Upper lobe of left lung (tissue), 6 donors: ENCODE measurements around the gene ANKZF1. TPM values are rescaled to one million over a fixed set of nuclear protein-coding genes. Genes with fewer than 3 reads are reported as not detected.

Experiments
- ATAC-seq, 2 donors: fragments of 200-7000 bp; cut with Tn5 transposase; one replicate each; pipeline ENCODE4 v1.9.1; 2022; ENCODE audit warnings: mild to moderate bottlenecking in 2 of 2, moderate library complexity in 2 of 2; ENCODE audit not compliant: low FRiP score in 2 of 2
- DNase-seq, 2 donors: peaks; one replicate each; pipeline ENCODE4 v3.0.0-alpha.2; 2019 to 2020
- H3K27ac ChIP-seq, 4 donors: fragments of 200-600 bp; sonication (generic); one replicate each; pipeline ENCODE4 v1.5.1; 2016 to 2019
- H3K27me3 ChIP-seq, 4 donors: fragments of 200-600 bp; sonication (generic); one replicate each; pipeline ENCODE4 v1.5.1; 2017 to 2019
- H3K36me3 ChIP-seq, 4 donors: fragments of 200-600 bp; sonication (generic); one replicate each; pipeline ENCODE4 v1.5.1; 2016 to 2019
- H3K4me1 ChIP-seq, 4 donors: fragments of 200-600 bp; sonication (generic); one replicate each; pipeline ENCODE4 v1.5.1; 2018 to 2019
- H3K4me3 ChIP-seq, 4 donors: fragments of 200-600 bp; sonication (generic); one replicate each; pipeline ENCODE4 v1.5.1; 2017 to 2019; ENCODE audit warnings: mild to moderate bottlenecking in 2 of 4, moderate library complexity in 1 of 4
- H3K9me3 ChIP-seq, 4 donors: fragments of 200-600 bp; sonication (generic); one replicate each; pipeline ENCODE4 v1.5.1; 2018 to 2019
- EP300 ChIP-seq, 4 donors: sonication (generic); formaldehyde crosslinking; IDR thresholded peaks; one replicate each; pipeline ENCODE4 v1.5.1; 2017; ENCODE audit warnings: antibody characterized with exemption in 4 of 4, control low read depth in 2 of 4
- POLR2A ChIP-seq, 4 donors: fragments of 450-650 bp; IDR thresholded peaks; one replicate each; pipeline ENCODE4 v1.5.1; 2016 to 2017; ENCODE audit warnings: antibody characterized with exemption in 4 of 4, mild to moderate bottlenecking in 2 of 4
- POLR2AphosphoS5 ChIP-seq, 2 donors: sonication (generic); formaldehyde crosslinking; IDR thresholded peaks; one replicate each; pipeline ENCODE4 v1.5.1; 2017; ENCODE audit warnings: antibody characterized with exemption in 2 of 2
- WGBS, 2 donors: methylation state at CpG; one replicate each; pipeline ENCODE4 v1.1.5; 2017 to 2018; 5-methylcytosine and 5-hydroxymethylcytosine counted together
- total RNA-seq, 6 donors: library from RNA; depleted of rRNA in 4 of 6; stranded (reverse); fragments of >200 nt in 4 of 6; gene quantifications; one replicate each; pipeline versions ENCODE4 v1.1.0 to v1.2.1, GENCODE V29; 2016 to 2021
- TF ChIP-seq, protein P1 (sequence below), 6 experiments: fragments of 450-650 bp in 4 of 6; fragments of 200-600 bp in 2 of 6; sonication (generic) in 2 of 6; IDR thresholded peaks; one replicate each; pipeline ENCODE4 v1.5.1; 2016 to 2019; ENCODE audit warnings: antibody characterized with exemption in 6 of 6
- donor health status: DM: no; HTN: no; CAD: no; lungs with moderate emphysema.
- donor health status: DM: no; HTN: yes; CAD: no; lungs with severe emphysema.

The ANKZF1 gene
- total RNA-seq, 6 donors from 2014 or later: 26.0 to 339 (median 67.2) TPM

DNA sequence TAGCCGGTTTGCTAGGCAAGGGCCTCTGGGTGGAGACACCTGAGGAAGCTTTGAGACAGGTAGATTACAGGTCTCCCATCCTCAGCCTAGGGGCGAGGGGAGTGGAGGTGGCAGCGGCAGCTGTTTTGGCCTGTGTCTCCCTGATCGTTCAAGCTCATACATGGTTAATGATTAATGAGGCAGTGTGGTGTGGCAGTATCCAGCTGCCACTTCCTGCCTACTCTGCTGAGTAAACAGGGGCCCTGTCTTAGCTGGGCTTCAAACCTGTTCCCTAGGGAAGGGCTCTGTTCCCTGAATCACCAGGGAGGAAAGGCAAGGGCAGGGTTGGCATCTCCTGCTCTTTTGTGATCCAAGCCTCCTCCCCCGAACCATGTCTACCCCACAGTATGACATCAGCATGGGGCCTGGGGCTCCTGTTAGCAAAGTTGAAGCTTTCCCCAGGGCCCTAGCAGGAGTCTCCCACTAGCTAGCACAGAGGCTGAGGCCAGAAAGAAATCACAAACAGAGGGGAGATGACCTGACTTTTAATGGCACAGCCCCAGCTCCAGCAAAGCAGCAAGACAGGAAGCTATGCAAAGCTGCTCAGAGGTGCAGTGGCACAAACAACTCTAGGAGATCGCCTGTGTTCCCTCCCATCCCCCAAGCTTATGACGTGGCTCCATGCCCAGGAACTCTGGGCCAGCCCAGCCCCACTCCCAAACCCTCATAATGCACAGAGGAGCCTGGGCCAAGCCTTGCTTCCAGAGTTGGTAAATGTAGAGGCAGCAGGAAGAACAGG lies 19.8 kb downstream of the ANKZF1 start:
- TF ChIP-seq, protein P1, sequence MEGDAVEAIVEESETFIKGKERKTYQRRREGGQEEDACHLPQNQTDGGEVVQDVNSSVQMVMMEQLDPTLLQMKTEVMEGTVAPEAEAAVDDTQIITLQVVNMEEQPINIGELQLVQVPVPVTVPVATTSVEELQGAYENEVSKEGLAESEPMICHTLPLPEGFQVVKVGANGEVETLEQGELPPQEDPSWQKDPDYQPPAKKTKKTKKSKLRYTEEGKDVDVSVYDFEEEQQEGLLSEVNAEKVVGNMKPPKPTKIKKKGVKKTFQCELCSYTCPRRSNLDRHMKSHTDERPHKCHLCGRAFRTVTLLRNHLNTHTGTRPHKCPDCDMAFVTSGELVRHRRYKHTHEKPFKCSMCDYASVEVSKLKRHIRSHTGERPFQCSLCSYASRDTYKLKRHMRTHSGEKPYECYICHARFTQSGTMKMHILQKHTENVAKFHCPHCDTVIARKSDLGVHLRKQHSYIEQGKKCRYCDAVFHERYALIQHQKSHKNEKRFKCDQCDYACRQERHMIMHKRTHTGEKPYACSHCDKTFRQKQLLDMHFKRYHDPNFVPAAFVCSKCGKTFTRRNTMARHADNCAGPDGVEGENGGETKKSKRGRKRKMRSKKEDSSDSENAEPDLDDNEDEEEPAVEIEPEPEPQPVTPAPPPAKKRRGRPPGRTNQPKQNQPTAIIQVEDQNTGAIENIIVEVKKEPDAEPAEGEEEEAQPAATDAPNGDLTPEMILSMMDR (IDR thresholded peaks at IDR 0.05): peak in 1 of 6 experiments; percentile 5
- peak; percentile 71 to 82 for TF ChIP-seq POLR2AphosphoS5 (IDR thresholded peaks at IDR 0.05)
- TF ChIP-seq EP300 (IDR thresholded peaks at IDR 0.05): no peak
- peak in 2 of 4 donors; percentile 48 to 67 for TF ChIP-seq POLR2A (IDR thresholded peaks at IDR 0.05)

DNA sequence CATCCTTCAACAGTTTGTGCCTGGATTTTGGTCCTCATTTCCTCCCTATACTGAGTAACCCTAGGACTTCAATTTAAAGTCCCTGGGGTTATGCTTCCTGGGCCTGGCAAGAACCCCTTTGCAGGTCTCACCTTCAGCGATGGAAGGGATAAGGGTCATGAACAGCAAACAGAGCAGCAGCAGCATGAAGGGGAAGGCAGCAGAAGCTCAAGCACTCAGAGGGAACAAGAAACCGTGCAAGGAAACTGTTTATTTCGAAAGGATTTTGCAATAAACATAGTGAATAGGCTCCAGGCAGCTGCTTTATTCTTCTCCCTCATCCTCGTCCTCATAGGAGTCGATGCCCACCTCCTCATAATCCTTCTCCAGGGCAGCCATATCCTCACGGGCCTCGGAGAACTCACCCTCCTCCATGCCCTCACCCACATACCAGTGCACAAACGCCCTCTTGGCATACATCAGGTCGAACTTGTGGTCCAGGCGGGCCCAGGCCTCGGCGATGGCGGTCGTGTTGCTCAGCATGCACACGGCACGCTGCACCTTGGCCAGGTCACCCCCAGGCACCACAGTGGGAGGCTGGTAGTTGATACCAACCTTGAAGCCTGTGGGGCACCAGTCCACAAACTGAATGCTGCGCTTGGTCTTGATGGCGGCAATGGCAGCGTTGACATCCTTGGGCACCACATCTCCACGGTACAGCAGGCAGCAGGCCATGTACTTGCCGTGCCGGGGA lies 20.6 kb downstream of the ANKZF1 start:
- Histone ChIP-seq H3K36me3 (peaks cover 2 to 37% (median 11%) of the 10 kb centered on the region in 4 donors), H3K27ac (peak overlapping the region; percentile 77 to 96 (median 96)), H3K4me1 (peaks cover 74 to 95% (median 82%) of the 10 kb centered on the region in 4 donors), H3K27me3 (no peaks in the 10 kb centered on the region), H3K4me3 (peak overlapping the region in 3 of 4 donors; percentile 12 to 31 (median 18)), H3K9me3 (no peaks in the 10 kb centered on the region)
- TF ChIP-seq POLR2A (IDR thresholded peaks at IDR 0.05) (no peak), POLR2AphosphoS5 (IDR thresholded peaks at IDR 0.05) (no peak), EP300 (IDR thresholded peaks at IDR 0.05) (no peak)
- TF ChIP-seq, protein P1 (IDR thresholded peaks at IDR 0.05): no peak
- no peak for ATAC-seq
- DNase-seq: peak in 1 of 2 donors; percentile 78
- 61 to 67% methylated on average over 12 to 22 of the region's 22 CpGs for WGBS, 2 donors

More for the DNA sequence above, 19.8 kb downstream of the ANKZF1 start:
- H3K27ac ChIP-seq: peak overlapping the region; percentile 77 to 96 (median 96)
- peaks cover 2 to 37% (median 11%) of the 10 kb centered on the region in 4 donors for H3K36me3 ChIP-seq
- peak; percentile 7 to 74 for ATAC-seq
- H3K9me3 ChIP-seq: no peaks in the 10 kb centered on the region
- H3K4me3 ChIP-seq: peak overlapping the region in 3 of 4 donors; percentile 12 to 31 (median 18)
- 12% methylated on average over 7 of the region's 7 CpGs; no CpG with 5 or more reads in 1 of the 2 donors for WGBS, 2 donors
- H3K27me3 ChIP-seq: no peaks in the 10 kb centered on the region
- DNase-seq: peak in 1 of 2 donors; percentile 93
- H3K4me1 ChIP-seq: peaks cover 74 to 94% (median 81%) of the 10 kb centered on the region in 4 donors

DNA sequence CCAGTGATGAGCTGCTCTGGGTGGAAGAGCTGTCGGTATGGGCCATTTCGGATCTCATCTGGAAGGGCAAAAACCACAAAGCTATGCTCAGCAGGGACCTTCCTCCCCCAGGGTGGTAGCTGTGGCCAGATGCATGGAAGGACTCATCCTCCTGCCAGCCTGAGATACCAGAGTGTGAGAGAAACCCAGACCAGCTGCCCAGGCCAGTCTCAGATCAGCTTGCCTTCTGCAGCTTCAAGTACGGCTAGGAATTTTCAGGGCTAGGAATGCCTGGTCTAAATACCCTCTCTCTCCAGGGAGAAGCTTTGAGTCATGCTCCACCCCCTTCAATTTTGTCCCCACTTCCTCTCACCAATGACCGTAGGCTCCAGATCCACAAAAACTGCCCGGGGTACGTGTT lies 22.1 kb downstream of the ANKZF1 start:
- Histone ChIP-seq H3K4me1 (peaks cover 65 to 84% (median 73%) of the 10 kb centered on the region in 4 donors), H3K27ac (peak overlapping the region; percentile 70 to 96 (median 93)), H3K9me3 (no peaks in the 10 kb centered on the region), H3K4me3 (peak overlapping the region in 3 of 4 donors; percentile 59 to 73 (median 66)), H3K27me3 (no peaks in the 10 kb centered on the region), H3K36me3 (peaks cover 2 to 36% (median 11%) of the 10 kb centered on the region in 4 donors)
- TF ChIP-seq POLR2A (IDR thresholded peaks at IDR 0.05) (no peak), EP300 (IDR thresholded peaks at IDR 0.05) (no peak), POLR2AphosphoS5 (IDR thresholded peaks at IDR 0.05) (no peak)
- TF ChIP-seq, protein P1 (IDR thresholded peaks at IDR 0.05): no peak
- WGBS, 2 donors: 64 to 71% methylated on average over 4 to 6 of the region's 6 CpGs
- ATAC-seq (no peak), DNase-seq (no peak)

DNA sequence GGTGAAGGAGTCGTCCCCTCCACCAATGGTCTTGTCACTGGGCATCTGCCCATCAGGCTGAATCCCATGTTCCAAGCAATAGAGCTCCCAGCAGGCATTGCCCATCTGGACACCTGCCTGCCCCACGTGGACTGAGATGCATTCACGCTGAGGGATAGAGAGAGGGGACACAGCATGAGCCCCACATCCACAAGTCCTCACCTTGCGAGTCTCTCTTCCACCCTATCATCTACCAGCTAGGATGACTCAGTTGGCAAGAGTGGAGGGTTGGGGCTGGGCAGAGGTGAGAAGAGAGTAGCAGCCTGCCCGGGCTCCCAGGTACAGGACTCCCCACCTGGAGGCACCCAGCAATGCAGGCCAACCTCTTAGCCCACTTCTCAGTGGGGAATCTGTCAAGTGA lies 22.5 kb downstream of the ANKZF1 start:
- Histone ChIP-seq H3K27ac (peak overlapping the region; percentile 70 to 96 (median 93)), H3K4me1 (peaks cover 61 to 80% (median 68%) of the 10 kb centered on the region in 4 donors), H3K27me3 (no peaks in the 10 kb centered on the region), H3K36me3 (peaks cover 2 to 32% (median 11%) of the 10 kb centered on the region in 4 donors), H3K9me3 (no peaks in the 10 kb centered on the region), H3K4me3 (peak overlapping the region in 3 of 4 donors; percentile 59 to 73 (median 66))
- 65 to 82% methylated on average over 5 of the region's 5 CpGs for WGBS, 2 donors
- no peak for TF ChIP-seq POLR2A (IDR thresholded peaks at IDR 0.05)
- TF ChIP-seq, protein P1 (IDR thresholded peaks at IDR 0.05): no peak
- ATAC-seq (no peak), DNase-seq (no peak)
